Measurements from ENCODE around the gene FAM156B. TPM values are rescaled to one million over a fixed set of nuclear protein-coding genes. Genes with fewer than 3 reads are reported as not detected.
"Not testable (repeated sequence)": the region's sequence is repeated elsewhere in the genome, so short reads cannot be mapped to it uniquely, and the experiment has no call there.

The FAM156B gene
- total RNA-seq, 1 donor from 2014 or later, result 16.2 TPM

- no peak for DNase-seq (ENCODE audit: low read depth, low spot score)
- no peaks in the 10 kb centered on the region for H3K4me1 Mint-ChIP-seq
- no peak overlapping the region for H3K4me3 Mint-ChIP-seq
- H3K27ac Mint-ChIP-seq (ENCODE audit: unreplicated experiment), result no peak overlapping the region
- H3K36me3 Mint-ChIP-seq (ENCODE audit: low read depth), result no peaks in the 10 kb centered on the region
- TF ChIP-seq CTCF (conservative IDR thresholded peaks at IDR 0.05), result no peak
- no peaks in the 10 kb centered on the region for H3K9me3 Mint-ChIP-seq
- H3K27me3 Mint-ChIP-seq (ENCODE audit: low read depth), result peaks cover 52% of the 10 kb centered on the region
These were observed 27.1 kb upstream of the FAM156B start for GRCh38 chrX:52870046-52870445.

GRCh38 chrX:52873825-52874224, 23.3 kb upstream of the FAM156B start:
- H3K9me3 Mint-ChIP-seq; H3K36me3 Mint-ChIP-seq (ENCODE audit: low read depth); DNase-seq (ENCODE audit: low read depth, low spot score); H3K4me1 Mint-ChIP-seq; H3K4me3 Mint-ChIP-seq; H3K27ac Mint-ChIP-seq (ENCODE audit: unreplicated experiment): not testable (repeated sequence)
- peaks cover 59% of the 10 kb centered on the region for H3K27me3 Mint-ChIP-seq (ENCODE audit: low read depth)

- Mint-ChIP-seq H3K36me3 (ENCODE audit: low read depth) (no peaks in the 10 kb centered on the region), H3K9me3 (no peaks in the 10 kb centered on the region), H3K27ac (ENCODE audit: unreplicated experiment) (no peak overlapping the region), H3K27me3 (ENCODE audit: low read depth) (peaks cover 55% of the 10 kb centered on the region), H3K4me3 (no peak overlapping the region), H3K4me1 (no peaks in the 10 kb centered on the region)
- no peak for DNase-seq (ENCODE audit: low read depth, low spot score)
- no peak for TF ChIP-seq CTCF (conservative IDR thresholded peaks at IDR 0.05)
These were observed 22.5 kb upstream of the FAM156B start for GRCh38 chrX:52874661-52875060.

DNA sequence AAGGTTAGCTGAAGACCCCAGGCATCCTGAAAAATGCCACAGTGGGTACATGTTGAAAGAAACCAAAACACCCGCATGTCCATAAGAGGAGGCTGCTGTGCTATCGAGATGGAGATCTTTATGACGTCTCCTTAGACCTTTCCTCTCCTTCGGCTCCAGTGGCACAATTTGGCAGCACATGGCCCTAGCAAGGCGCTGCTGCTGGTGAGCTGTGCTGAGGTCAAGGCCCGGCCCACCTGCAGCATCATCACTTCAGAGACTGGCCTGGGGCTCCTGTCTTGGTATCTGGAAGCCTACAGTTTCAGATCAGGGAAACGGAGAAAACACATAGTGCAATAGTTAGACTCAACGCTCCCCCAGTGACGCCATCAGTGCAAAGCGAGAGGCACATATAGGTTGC, 21.7 kb upstream of the FAM156B start:
- DNase-seq (ENCODE audit: low read depth, low spot score); H3K36me3 Mint-ChIP-seq (ENCODE audit: low read depth): not testable (repeated sequence)
- peaks cover 51% of the 10 kb centered on the region for H3K27me3 Mint-ChIP-seq (ENCODE audit: low read depth)

GRCh38 chrX:52876386-52876785, 20.7 kb upstream of the FAM156B start:
- H3K4me1 Mint-ChIP-seq; H3K27ac Mint-ChIP-seq (ENCODE audit: unreplicated experiment); H3K9me3 Mint-ChIP-seq; DNase-seq (ENCODE audit: low read depth, low spot score); H3K36me3 Mint-ChIP-seq (ENCODE audit: low read depth); H3K4me3 Mint-ChIP-seq: not testable (repeated sequence)
- H3K27me3 Mint-ChIP-seq (ENCODE audit: low read depth), result peaks cover 46% of the 10 kb centered on the region

More for the DNA sequence above, 21.7 kb upstream of the FAM156B start:
- not testable (repeated sequence) for H3K4me3 Mint-ChIP-seq; H3K9me3 Mint-ChIP-seq; H3K4me1 Mint-ChIP-seq; H3K27ac Mint-ChIP-seq (ENCODE audit: unreplicated experiment)

DNA sequence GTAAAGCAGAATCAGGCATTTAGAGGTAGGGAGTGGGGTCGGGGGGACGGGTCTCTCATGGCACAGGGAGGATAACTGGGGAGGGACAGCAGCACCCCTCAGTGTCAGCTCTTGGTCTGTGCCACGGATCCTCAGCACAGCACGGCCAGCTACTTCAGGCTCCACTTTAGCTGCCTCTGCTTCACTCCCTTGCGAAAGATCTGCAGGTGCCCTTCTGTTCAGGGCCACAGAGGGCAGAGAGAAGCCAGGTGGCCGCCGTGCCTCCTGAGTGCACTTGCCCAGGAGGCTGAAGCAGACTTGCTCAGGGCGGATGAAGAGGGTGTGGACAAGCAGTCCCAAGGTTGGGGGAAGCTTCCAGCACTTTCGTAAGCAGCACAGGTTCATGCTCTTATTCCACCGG, 9.7 kb upstream of the FAM156B start:
- not testable (repeated sequence) for H3K27me3 Mint-ChIP-seq (ENCODE audit: low read depth); H3K27ac Mint-ChIP-seq (ENCODE audit: unreplicated experiment); H3K9me3 Mint-ChIP-seq; H3K4me3 Mint-ChIP-seq; H3K4me1 Mint-ChIP-seq; H3K36me3 Mint-ChIP-seq (ENCODE audit: low read depth); DNase-seq (ENCODE audit: low read depth, low spot score)

GRCh38 chrX:52888090-52888489, 9.0 kb upstream of the FAM156B start:
- not testable (repeated sequence) for DNase-seq (ENCODE audit: low read depth, low spot score); H3K4me3 Mint-ChIP-seq; H3K4me1 Mint-ChIP-seq; H3K27ac Mint-ChIP-seq (ENCODE audit: unreplicated experiment); H3K36me3 Mint-ChIP-seq (ENCODE audit: low read depth); H3K27me3 Mint-ChIP-seq (ENCODE audit: low read depth); H3K9me3 Mint-ChIP-seq

DNA sequence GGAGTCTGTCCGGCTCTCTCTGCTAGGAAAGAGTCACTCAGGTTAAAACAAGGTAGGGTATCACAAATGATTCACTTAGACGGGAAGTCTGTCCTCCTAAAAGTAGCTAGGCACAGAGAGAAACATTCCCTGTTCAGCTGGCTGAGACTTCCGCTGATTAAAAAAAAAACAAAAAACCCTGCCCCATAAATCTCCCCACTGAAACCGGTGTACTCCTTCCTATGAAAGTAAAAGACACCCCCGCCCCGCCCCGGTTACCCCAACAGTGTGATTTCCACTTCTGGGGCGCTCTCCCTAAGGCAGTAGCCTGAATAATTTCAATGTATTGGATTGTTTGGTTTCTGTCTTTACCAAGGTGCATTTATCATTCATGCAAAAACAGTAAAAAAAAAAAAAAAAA, 692 bp upstream of the FAM156B start:
- not testable (repeated sequence) for DNase-seq (ENCODE audit: low read depth, low spot score); H3K27ac Mint-ChIP-seq (ENCODE audit: unreplicated experiment); H3K4me3 Mint-ChIP-seq; H3K9me3 Mint-ChIP-seq; H3K36me3 Mint-ChIP-seq (ENCODE audit: low read depth); H3K4me1 Mint-ChIP-seq; H3K27me3 Mint-ChIP-seq (ENCODE audit: low read depth)

GRCh38 chrX:52905531-52905930, 8.4 kb downstream of the FAM156B start:
- H3K4me3 Mint-ChIP-seq; H3K4me1 Mint-ChIP-seq; H3K27me3 Mint-ChIP-seq (ENCODE audit: low read depth); H3K27ac Mint-ChIP-seq (ENCODE audit: unreplicated experiment); H3K9me3 Mint-ChIP-seq; DNase-seq (ENCODE audit: low read depth, low spot score); H3K36me3 Mint-ChIP-seq (ENCODE audit: low read depth): not testable (repeated sequence)

DNA sequence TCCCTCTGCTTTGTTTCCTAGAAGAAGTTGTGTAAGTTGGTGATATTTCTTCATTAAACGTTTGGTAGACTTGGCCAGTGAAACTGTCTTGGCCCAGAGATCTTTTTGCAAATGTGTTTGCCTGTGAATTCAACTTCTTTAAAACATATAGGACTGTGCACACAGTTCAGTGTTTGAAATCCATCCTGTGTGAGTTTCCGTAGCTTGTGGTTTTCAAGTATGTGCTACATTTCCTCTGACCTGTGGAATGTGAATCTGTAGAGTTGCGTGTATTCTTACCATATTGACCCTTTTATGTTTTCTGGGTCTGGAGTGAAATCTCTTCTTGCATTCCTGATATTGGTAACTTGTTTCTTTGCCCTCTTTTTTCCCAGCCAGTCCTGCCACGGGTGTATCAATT, 8.9 kb downstream of the FAM156B start:
- H3K4me1 Mint-ChIP-seq; H3K27me3 Mint-ChIP-seq (ENCODE audit: low read depth): not testable (repeated sequence)

GRCh38 chrX:52907137-52907536, 10.0 kb downstream of the FAM156B start:
- not testable (repeated sequence) for H3K9me3 Mint-ChIP-seq

More for the DNA sequence above, 8.9 kb downstream of the FAM156B start:
- not testable (repeated sequence) for H3K36me3 Mint-ChIP-seq (ENCODE audit: low read depth); H3K27ac Mint-ChIP-seq (ENCODE audit: unreplicated experiment); H3K9me3 Mint-ChIP-seq; DNase-seq (ENCODE audit: low read depth, low spot score); H3K4me3 Mint-ChIP-seq

DNA sequence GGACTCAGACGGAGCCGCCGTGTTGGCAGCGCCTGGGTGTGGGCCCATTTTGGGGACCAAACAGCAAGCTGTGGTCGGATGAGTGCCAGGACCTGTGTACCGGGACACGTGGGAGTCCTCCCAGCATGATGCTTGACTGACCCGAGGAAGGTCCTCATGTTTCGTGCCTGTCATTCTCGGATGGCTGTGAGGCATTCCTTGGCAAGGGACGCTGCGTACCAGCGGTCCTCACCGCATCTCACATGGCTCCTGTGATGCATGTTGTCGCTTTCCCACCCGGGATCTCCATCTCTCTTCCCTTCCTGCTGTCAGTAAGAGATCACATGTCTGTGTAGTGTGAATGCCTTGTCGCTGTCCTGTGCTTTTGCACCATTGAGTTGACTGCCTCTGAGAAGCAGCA, 10.8 kb downstream of the FAM156B start:
- not testable (repeated sequence) for H3K27ac Mint-ChIP-seq (ENCODE audit: unreplicated experiment); H3K4me3 Mint-ChIP-seq; H3K4me1 Mint-ChIP-seq; H3K27me3 Mint-ChIP-seq (ENCODE audit: low read depth); H3K9me3 Mint-ChIP-seq; DNase-seq (ENCODE audit: low read depth, low spot score); H3K36me3 Mint-ChIP-seq (ENCODE audit: low read depth)

More at GRCh38 chrX:52907137-52907536, 10.0 kb downstream of the FAM156B start:
- not testable (repeated sequence) for H3K27ac Mint-ChIP-seq (ENCODE audit: unreplicated experiment); H3K36me3 Mint-ChIP-seq (ENCODE audit: low read depth); DNase-seq (ENCODE audit: low read depth, low spot score); H3K4me1 Mint-ChIP-seq; H3K4me3 Mint-ChIP-seq; H3K27me3 Mint-ChIP-seq (ENCODE audit: low read depth)

All from neural crest cell (in vitro differentiated cells).